GM04504 (cell line): ENCODE measurements around the gene ANAPC16.
"Not testable (repeated sequence)": the region's sequence is repeated elsewhere in the genome, so short reads cannot be mapped to it uniquely, and the experiment has no call there.

Source experiments
- DNase-seq: peaks from one replicate; pipeline ENCODE4 v3.0.0-alpha.2; 2012; ENCODE audit warnings: low read depth

The ANAPC16 gene

GRCh38 chr10:72211832-72212231 lies 4.0 kb upstream of the ANAPC16 start:
- DNase-seq: not testable (repeated sequence)

GRCh38 chr10:72218325-72218724 lies 2.5 kb downstream of the ANAPC16 start:
- DNase-seq: no peak

- DNase-seq: no peak
Measured at GRCh38 chr10:72218726-72219125, 2.9 kb downstream of the ANAPC16 start.

DNA sequence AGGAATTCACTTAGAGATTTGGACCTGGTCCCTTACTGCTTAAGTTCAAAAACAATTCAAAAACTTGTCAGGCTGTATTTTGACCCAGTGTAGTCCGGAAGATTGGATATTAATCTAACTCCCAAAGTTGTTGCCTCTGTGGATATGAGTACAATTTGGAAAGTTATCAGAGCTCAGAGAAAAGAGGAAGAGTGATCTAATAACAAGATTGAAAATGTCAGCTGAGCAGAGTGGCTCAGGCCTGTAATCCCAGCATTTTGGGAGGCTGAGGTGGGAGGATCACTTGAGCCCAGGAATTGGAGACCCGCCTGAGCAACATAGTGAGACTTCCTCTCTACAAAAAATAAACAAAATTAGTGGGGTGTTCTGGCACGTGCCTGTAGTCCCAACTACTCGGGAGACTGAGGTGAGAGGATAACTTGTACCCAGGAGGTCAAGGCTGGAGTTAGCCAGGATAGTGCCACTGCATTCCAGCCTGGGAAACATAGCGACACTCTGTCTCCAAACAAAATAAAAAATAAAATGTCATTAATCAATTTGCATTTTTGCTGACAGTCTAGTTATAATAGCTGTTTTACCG lies 3.5 kb downstream of the ANAPC16 start:
- DNase-seq: no peak

GRCh38 chr10:72220637-72221036 lies 4.8 kb downstream of the ANAPC16 start:
- no peak for DNase-seq

- no peak for DNase-seq
Measured at GRCh38 chr10:72221278-72221677, 5.5 kb downstream of the ANAPC16 start.

- DNase-seq: no peak
Measured at GRCh38 chr10:72223743-72224101, 7.9 kb downstream of the ANAPC16 start.

- not testable (repeated sequence) for DNase-seq
Measured at GRCh38 chr10:72224191-72224590, 8.4 kb downstream of the ANAPC16 start.

DNA sequence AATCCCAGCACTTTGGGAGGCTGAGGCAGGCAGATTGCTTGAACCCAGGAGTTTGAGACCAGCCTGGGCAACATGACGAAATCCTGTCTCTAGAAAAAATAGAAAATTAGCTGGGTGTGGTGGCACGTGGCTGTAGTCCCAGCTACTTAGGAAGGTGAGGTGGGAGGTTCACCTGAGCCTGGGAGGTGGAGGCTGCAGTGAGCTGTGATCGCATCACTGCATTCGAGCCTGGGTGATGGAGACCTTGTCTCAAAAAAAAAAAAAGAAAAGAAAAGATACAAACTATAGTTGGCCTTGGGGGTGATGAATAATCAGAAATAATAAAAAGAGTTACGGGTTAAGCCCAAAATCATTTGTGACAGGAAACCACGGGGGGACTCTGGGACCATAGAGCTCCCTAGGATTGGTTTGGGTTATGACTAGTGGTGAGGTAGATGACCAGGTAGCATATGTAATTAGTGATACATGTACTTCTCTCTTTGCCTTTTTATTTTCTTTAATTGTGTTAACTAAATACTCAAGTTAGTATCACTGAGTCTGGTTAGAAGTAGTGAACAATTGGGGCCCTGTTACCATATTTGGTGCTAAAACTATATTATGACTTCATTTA lies 10.7 kb downstream of the ANAPC16 start:
- no peak for DNase-seq

DNA sequence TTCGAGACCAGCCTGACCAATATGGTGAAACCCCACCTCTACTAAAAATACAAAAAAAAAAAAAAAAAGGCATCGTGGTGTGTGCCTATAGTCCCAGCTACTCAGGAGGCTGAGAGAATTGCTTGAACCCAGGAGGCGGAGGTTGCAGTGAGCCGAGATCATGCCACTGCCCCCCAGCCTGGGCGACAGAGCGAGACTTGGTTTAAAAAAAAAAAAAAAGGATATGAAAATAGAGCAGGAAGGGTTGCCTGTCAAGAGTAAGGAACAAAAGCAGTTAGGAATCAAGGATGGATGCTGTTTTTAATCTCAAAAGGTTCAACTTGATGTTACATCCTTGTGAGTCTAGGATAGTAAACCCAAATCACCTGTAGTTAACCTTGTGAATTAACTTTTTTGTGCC lies 12.0 kb downstream of the ANAPC16 start:
- no peak for DNase-seq

DNA sequence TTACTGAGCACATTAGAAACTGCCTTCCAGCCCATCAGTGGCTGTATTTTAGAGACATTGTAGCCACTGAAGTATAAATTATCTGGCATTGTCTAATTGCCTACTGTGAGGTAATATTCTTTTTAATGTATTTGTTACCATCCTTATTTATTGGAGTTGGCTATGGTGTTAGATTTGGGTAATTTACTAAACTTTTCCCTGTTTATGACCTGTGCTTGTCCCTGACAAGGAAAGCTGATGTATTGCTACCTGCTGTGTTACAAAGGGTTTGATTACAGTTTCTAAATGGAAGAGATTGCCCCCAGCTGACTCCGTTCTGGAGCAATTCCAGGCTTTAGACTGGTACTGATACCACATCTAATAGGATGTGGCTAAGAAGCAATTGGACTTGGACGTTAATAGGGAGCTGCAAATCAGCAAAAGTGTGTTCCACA lies 12.5 kb downstream of the ANAPC16 start:
- DNase-seq: no peak

GRCh38 chr10:72229261-72230251 lies 13.7 kb downstream of the ANAPC16 start:
- no peak for DNase-seq

DNA sequence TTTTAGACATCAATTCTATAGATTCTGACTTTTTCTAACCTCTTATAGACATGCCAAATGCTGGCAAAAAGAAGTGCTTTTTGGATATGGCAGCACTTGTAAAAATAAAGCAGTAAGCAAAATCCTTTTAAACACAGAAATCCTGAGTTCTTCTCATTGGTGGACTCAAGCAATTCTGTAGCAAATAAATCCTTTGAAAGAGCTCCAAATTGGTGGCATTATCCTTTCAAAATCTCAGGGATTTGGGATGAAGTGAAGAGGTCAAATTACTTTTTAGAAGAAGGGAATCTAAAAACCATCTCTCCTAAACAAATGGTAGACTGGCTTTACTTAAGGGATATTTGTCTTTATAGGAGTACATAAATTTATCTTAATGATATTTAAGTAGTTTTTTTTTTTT lies 17.8 kb downstream of the ANAPC16 start:
- no peak for DNase-seq

DNA sequence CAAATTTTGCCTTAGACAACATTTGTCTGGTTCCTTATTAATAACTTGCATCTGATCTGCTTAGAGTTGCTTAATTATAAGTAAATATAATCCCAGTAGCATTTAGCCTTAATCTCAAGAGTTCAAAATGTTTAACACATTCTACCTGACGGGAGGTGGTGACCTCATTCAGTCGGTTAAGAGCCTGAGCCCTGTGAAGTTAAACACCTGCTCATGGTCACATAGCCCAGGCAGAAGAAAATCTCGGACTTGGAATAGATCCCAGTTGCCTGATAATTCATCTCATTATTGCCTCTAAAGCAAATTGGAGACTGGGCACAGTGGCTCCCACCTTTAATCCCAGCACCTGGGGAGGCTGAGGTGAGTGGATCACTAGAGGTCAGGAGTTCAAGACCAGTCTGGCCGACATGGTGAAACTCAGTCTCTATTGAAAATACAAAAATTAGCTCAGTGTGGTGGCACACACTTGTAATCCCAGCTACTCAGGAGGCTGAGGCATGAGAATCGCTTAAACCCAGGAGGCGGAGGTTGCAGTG lies 18.8 kb downstream of the ANAPC16 start:
- DNase-seq: no peak

DNA sequence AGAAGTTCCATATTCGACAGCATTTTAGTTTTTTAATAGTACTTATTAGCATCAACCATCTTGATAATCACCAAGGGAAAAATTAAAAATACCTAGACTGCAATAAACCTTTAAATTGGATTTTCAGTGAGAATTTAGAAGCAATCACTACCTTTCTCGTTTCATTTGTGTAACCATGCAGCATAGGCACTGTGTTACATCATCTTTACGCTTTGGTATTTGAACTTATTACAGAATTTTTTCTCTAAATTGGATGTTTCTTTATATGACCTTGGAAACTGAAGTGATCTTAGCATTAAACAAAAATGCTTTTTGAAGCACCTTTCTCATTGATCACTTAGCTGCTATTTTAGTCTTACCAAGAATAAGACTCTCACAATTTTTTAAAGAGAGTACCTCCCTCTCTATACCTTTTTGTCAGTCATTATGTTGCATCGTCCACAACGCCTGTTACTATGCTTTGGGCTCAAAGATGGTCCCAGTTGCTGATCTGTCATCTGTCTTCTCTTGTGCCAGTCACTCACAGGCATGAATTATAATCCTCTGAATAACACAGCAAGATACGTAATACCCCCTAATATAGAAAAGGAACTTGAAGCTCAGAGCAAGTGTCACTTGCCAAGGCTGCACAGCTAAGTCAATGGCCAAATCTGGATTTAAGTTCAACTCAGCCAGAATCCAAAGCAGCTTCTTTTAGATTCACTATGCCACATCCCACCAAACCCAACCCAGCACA lies 19.9 kb downstream of the ANAPC16 start:
- DNase-seq: no peak

- no peak for DNase-seq
Measured at GRCh38 chr10:72238392-72239175, 22.8 kb downstream of the ANAPC16 start.

GRCh38 chr10:72239409-72239808 lies 23.6 kb downstream of the ANAPC16 start:
- DNase-seq: no peak

DNA sequence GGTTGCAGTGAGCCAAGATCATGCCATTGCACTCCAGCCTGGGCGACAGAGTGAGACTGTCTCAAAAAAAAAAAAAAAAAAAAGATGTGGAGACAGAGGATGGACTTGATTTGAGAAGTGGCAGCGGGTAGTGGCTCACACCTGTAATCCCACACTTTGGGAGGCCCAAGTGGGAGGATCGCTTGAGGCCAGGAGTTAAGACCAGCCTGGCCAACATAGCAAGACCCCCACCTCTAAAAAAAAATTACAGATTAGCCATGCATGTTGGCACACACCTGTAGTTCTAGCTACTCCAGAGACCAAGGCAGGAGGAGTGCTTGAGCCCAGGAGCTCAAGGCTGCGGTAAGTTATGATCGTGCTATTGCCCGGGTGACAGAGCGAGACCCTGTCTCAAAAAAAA lies 24.6 kb downstream of the ANAPC16 start:
- DNase-seq: no peak

- DNase-seq: no peak
Measured at GRCh38 chr10:72241691-72242252, 26.0 kb downstream of the ANAPC16 start.

DNA sequence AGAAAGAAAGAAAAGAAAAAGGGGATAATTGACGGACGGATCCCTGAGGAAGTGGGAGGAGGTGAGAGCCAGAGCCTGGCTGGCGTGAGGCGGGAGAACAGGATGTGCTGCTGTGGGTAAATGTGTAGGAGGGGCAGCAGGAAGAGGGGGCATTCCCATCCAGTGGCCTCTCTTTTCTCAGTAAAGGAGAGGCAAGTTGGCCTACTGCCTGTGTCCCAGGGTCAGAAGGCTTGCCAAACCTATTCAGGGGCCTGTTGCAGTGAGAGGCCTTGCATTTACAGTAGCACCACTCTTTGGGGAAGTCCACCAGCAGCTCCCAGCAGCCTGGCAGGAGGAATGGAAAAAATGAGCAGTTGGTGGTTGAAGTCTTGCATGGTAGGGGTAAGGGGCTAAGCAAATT lies 26.9 kb downstream of the ANAPC16 start:
- DNase-seq: no peak
